HCT116 (cell line): Measurements from ENCODE around the gene C11orf21. TPM values are rescaled to one million over a fixed set of nuclear protein-coding genes. Genes with fewer than 3 reads are reported as not detected.

Source experiments
- ATAC-seq: fragments of 200-7000 bp; cut with Tn5 transposase; 2 replicates; pipeline ENCODE4 v1.9.1; 2020; ENCODE audit warnings: mild to moderate bottlenecking, moderate library complexity
- BruUV-seq: library from RNA; stranded (reverse); fragments of 400-500 nt; replicated peaks from 2 replicates; lab custom pipeline; 2021; lab: Mats Ljungman, UMichigan
- CTCF ChIA-PET: fragments of 300-600 bp; sonication (Branson Sonifier 250); formaldehyde crosslinking; loops from one replicate; lab custom pipeline; 2021; ENCODE audit warnings: antibody characterized with exemption; lab: Charles Lee
- POLR2A ChIA-PET: fragments of 300-600, 350-600 bp; sonication (Branson Sonifier 250); formaldehyde crosslinking; loops from one replicate; lab custom pipeline; 2021; ENCODE audit warnings: antibody characterized with exemption; lab: Charles Lee
- RAD21 ChIA-PET, 2 experiments: fragments of 300-600 bp; sonication (Branson Sonifier 250); formaldehyde crosslinking; loops; one replicate each; lab custom pipeline; 2023; ENCODE audit warnings: low total read pairs in 2 of 2; ENCODE audit not compliant: uncharacterized antibody in 2 of 2, unreplicated experiment in 2 of 2, low non-redundant PET in 1 of 2; lab: Charles Lee
- DNase-seq: peaks from one replicate; pipeline ENCODE4 v3.0.0-alpha.2; 2010; ENCODE audit warnings: low read depth, low spot score
- H2AFZ ChIP-seq: fragments of 200-600 bp; shearing (Covaris generic), sonication (generic); 2 replicates; pipeline ENCODE4 v1.6.1; 2017; ENCODE audit warnings: low read depth, mixed run types, mixed read lengths, antibody characterized with exemption, low read length; ENCODE audit not compliant: poor library complexity, severe bottlenecking
- H3K27ac ChIP-seq: 2 replicates; pipeline ENCODE4 v1.5.1; 2012; ENCODE audit warnings: low read depth, low read length
- H3K27me3 ChIP-seq: fragments of 200-600 bp; sonication (generic); 2 replicates; pipeline ENCODE4 v1.6.1; 2016; ENCODE audit warnings: mixed run types, low read length, mixed read lengths; ENCODE audit not compliant: insufficient read depth
- H3K36me3 ChIP-seq, 2 experiments: fragments of 200-500 bp in 1 of 2; fragments of 200-600 bp in 1 of 2; sonication (Bioruptor generic) in 1 of 2; sonication (generic) in 1 of 2; 2 replicates each; pipeline versions ENCODE4 v1.5.1 to v1.6.1; 2014 to 2016; ENCODE audit warnings: low read length in 2 of 2, inconsistent platforms in 1 of 2, mixed read lengths in 1 of 2, mixed run types in 1 of 2; ENCODE audit not compliant: insufficient read depth in 2 of 2, control insufficient read depth in 1 of 2
- H3K4me1 ChIP-seq, 2 experiments: fragments of 200-600 bp in 1 of 2; sonication (generic) in 1 of 2; 2 replicates each; pipeline versions ENCODE4 v1.5.1 to v1.6.1; 2012 to 2017; ENCODE audit warnings: low read length in 2 of 2, inconsistent platforms in 1 of 2, mild to moderate bottlenecking in 1 of 2, mixed read lengths in 1 of 2, mixed run types in 1 of 2, moderate library complexity in 1 of 2; ENCODE audit not compliant: insufficient read depth in 2 of 2, control insufficient read depth in 1 of 2
- H3K4me2 ChIP-seq: fragments of 200-600 bp; sonication (generic); 2 replicates; pipeline ENCODE4 v1.6.1; 2017; ENCODE audit warnings: mixed run types, low read length, mixed read lengths
- H3K4me3 ChIP-seq, 2 experiments: fragments of 200-600 bp in 1 of 2; sonication (generic) in 1 of 2; replicated peaks in 1 of 2; 2 replicates each; pipeline ENCODE4 v1.5.1; 2011 to 2016; ENCODE audit warnings: low read length in 2 of 2, control low read depth in 1 of 2, low read depth in 1 of 2, mild to moderate bottlenecking in 1 of 2, mixed read lengths in 1 of 2, mixed run types in 1 of 2
- H3K79me2 ChIP-seq: fragments of 200-600 bp; sonication (generic); 2 replicates; pipeline ENCODE4 v1.6.1; 2017; ENCODE audit warnings: mild to moderate bottlenecking, mixed run types, low read length, moderate library complexity, mixed read lengths; ENCODE audit not compliant: insufficient read depth
- H3K9ac ChIP-seq: fragments of 200-600 bp; sonication (generic); 2 replicates; pipeline ENCODE4 v1.6.1; 2016; ENCODE audit warnings: low read length, mixed read lengths
- H3K9me2 ChIP-seq: fragments of 200-600 bp; sonication (generic), shearing (Covaris generic); 2 replicates; pipeline ENCODE4 v1.6.1; 2017; ENCODE audit warnings: mixed run types, mild to moderate bottlenecking, moderate library complexity; ENCODE audit not compliant: insufficient read depth
- H3K9me3 ChIP-seq, 2 experiments: fragments of 200-500 bp in 1 of 2; fragments of 200-600 bp in 1 of 2; sonication (Bioruptor generic) in 1 of 2; sonication (generic) in 1 of 2; 2 replicates each; pipeline ENCODE4 v1.6.1; 2014 to 2017; ENCODE audit warnings: low read length in 2 of 2, mixed read lengths in 2 of 2, inconsistent platforms in 1 of 2, low read depth in 1 of 2, mild to moderate bottlenecking in 1 of 2, mixed run types in 1 of 2, moderate library complexity in 1 of 2; ENCODE audit not compliant: control insufficient read depth in 1 of 2, insufficient read depth in 1 of 2
- H4K20me1 ChIP-seq: fragments of 200-600 bp; sonication (generic), shearing (Covaris generic); 2 replicates; pipeline ENCODE4 v1.6.1; 2017; ENCODE audit warnings: mixed run types, mild to moderate bottlenecking, moderate library complexity; ENCODE audit not compliant: insufficient read depth
- CEBPB ChIP-seq: IDR thresholded peaks from 2 replicates; pipeline ENCODE4 v1.6.1; 2012; ENCODE audit warnings: low read depth
- EZH2 ChIP-seq: fragments of 200-600 bp; sonication (generic); IDR thresholded peaks from 2 replicates; pipeline ENCODE4 v1.6.1; 2017; ENCODE audit warnings: antibody characterized with exemption, mixed run types
- FOSL1 ChIP-seq: IDR thresholded peaks from 2 replicates; pipeline ENCODE4 v1.6.1; 2012; ENCODE audit warnings: low read depth
- JUND ChIP-seq: IDR thresholded peaks from 2 replicates; pipeline ENCODE4 v1.6.1; 2012
- POLR2AphosphoS5 ChIP-seq: IDR thresholded peaks from 2 replicates; pipeline ENCODE4 v1.6.1; 2011; ENCODE audit warnings: mild to moderate bottlenecking, low read depth, low read length, moderate library complexity
- RAD21 ChIP-seq: IDR thresholded peaks from 2 replicates; pipeline ENCODE4 v1.6.1; 2012; ENCODE audit warnings: low read depth, mild to moderate bottlenecking
- SP1 ChIP-seq: IDR thresholded peaks from 2 replicates; pipeline ENCODE4 v1.6.1; 2012; ENCODE audit warnings: low read depth
- SRF ChIP-seq: IDR thresholded peaks from 2 replicates; pipeline ENCODE4 v1.6.1; 2012; ENCODE audit warnings: low read depth
- TCF7L2 ChIP-seq: IDR thresholded peaks from 2 replicates; pipeline ENCODE4 v1.7.0; 2011; ENCODE audit warnings: borderline replicate concordance, inconsistent platforms; ENCODE audit not compliant: insufficient read depth, insufficient read length; ENCODE audit errors: extremely low read depth
- ZFX ChIP-seq: fragments of 450-650 bp; IDR thresholded peaks from 2 replicates; pipeline ENCODE4 v1.6.1; 2017
- ZNF274 ChIP-seq: fragments of 200-500 bp; sonication (Bioruptor generic); IDR thresholded peaks from 2 replicates; pipeline ENCODE4 v1.6.1; 2014; ENCODE audit warnings: mild to moderate bottlenecking, low read depth, low read length, inconsistent platforms
- intact Hi-C: fragments of 100-400 bp; cut with micrococcal nuclease; formaldehyde crosslinking; loops from 2 replicates; pipeline ENCODE4 v1.10.0; 2022
- total RNA-seq: library from RNA; stranded (reverse); gene quantifications from one replicate; pipeline ENCODE4 v1.2.1, GENCODE V29; 2021; ENCODE audit not compliant: unreplicated experiment
- TF ChIP-seq, protein P1 (sequence below): IDR thresholded peaks from 2 replicates; pipeline ENCODE4 v1.6.1; 2012
- TF ChIP-seq, protein P2 (sequence below): IDR thresholded peaks from 2 replicates; pipeline ENCODE4 v1.6.1; 2012; ENCODE audit warnings: low read depth
- TF ChIP-seq, protein P3 (sequence below), 3 experiments: fragments of 200-600 bp in 1 of 3; sonication (generic) in 1 of 3; IDR thresholded peaks in 2 of 3; conservative IDR thresholded peaks in 1 of 3; 2 replicates each; pipeline ENCODE4 v1.5.1; 2012 to 2017; ENCODE audit warnings: low read depth in 2 of 3, low read length in 2 of 3, antibody characterized with exemption in 1 of 3, borderline replicate concordance in 1 of 3, control low read depth in 1 of 3, mild to moderate bottlenecking in 1 of 3, mixed read lengths in 1 of 3, mixed run types in 1 of 3, moderate library complexity in 1 of 3; ENCODE audit not compliant: insufficient read depth in 1 of 3
- TF ChIP-seq, protein P4 (sequence below): IDR thresholded peaks from 2 replicates; pipeline ENCODE4 v1.6.1; 2011; ENCODE audit warnings: mild to moderate bottlenecking, low read length, moderate library complexity; ENCODE audit not compliant: insufficient replicate concordance; ENCODE audit errors: extremely low read depth
- TF ChIP-seq, protein P5 (sequence below): IDR thresholded peaks from 2 replicates; pipeline ENCODE4 v1.6.1; 2012

Gene C11orf21
- total RNA-seq, 1 experiment from 2014 or later, result not detected

DNA sequence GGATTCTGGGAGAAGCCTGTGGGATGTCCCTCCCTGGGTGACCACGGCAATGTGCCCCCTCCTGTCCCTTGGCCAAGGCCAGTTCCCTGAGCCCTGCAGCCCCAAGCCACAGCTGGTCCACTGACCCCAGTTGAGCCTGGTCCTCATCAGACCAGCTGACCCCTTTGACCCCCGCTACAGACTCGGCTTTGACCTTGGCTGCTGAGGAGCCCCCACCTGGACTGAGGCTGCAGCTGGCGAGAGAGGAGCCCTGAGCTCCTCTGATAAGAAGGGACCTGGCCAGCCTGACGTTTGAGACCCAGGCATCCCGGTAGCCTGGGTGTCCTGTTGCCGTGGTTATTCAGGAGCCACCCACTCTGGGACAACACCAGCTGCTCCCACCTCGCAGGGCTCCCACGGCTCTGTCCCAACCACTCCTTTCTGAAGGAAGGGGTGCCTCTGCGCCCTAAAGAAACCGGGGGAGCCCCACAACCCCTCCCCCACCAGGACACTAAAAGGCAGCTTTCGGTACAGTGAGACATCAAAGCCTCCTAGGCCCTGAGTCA, 34.3 kb downstream of the C11orf21 start:
- ChIA-PET CTCF (no interaction called here), POLR2A (no interaction called here), RAD21 (no interaction called here)
- Histone ChIP-seq H3K9ac (no peak overlapping the region), H3K79me2 (no peaks in the 10 kb centered on the region), H3K4me3 (no peak overlapping the region), H2AFZ (no peak overlapping the region), H3K36me3 (no peaks in the 10 kb centered on the region), H3K27me3 (no peaks in the 10 kb centered on the region), H3K4me1 (peaks cover 0 to 10% of the 10 kb centered on the region in 2 experiments; a peak in 2 of 4 replicates), H3K27ac (no peak overlapping the region)
- intact Hi-C loops, result no loop called here
- BruUV-seq, result no TSS peak
- DNase-seq, result no peak
- TF ChIP-seq, protein P1, sequence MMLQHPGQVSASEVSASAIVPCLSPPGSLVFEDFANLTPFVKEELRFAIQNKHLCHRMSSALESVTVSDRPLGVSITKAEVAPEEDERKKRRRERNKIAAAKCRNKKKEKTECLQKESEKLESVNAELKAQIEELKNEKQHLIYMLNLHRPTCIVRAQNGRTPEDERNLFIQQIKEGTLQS, result no peak
- TF ChIP-seq POLR2AphosphoS5 (no peak), SRF (no peak), TCF7L2 (no peak), EZH2 (no peak), FOSL1 (no peak), ZNF274 (no peak), SP1 (no peak), JUND (no peak), ZFX (no peak), CEBPB (no peak), RAD21 (no peak)
- TF ChIP-seq, protein P2, sequence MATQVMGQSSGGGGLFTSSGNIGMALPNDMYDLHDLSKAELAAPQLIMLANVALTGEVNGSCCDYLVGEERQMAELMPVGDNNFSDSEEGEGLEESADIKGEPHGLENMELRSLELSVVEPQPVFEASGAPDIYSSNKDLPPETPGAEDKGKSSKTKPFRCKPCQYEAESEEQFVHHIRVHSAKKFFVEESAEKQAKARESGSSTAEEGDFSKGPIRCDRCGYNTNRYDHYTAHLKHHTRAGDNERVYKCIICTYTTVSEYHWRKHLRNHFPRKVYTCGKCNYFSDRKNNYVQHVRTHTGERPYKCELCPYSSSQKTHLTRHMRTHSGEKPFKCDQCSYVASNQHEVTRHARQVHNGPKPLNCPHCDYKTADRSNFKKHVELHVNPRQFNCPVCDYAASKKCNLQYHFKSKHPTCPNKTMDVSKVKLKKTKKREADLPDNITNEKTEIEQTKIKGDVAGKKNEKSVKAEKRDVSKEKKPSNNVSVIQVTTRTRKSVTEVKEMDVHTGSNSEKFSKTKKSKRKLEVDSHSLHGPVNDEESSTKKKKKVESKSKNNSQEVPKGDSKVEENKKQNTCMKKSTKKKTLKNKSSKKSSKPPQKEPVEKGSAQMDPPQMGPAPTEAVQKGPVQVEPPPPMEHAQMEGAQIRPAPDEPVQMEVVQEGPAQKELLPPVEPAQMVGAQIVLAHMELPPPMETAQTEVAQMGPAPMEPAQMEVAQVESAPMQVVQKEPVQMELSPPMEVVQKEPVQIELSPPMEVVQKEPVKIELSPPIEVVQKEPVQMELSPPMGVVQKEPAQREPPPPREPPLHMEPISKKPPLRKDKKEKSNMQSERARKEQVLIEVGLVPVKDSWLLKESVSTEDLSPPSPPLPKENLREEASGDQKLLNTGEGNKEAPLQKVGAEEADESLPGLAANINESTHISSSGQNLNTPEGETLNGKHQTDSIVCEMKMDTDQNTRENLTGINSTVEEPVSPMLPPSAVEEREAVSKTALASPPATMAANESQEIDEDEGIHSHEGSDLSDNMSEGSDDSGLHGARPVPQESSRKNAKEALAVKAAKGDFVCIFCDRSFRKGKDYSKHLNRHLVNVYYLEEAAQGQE, result no peak
- TF ChIP-seq, protein P3, sequence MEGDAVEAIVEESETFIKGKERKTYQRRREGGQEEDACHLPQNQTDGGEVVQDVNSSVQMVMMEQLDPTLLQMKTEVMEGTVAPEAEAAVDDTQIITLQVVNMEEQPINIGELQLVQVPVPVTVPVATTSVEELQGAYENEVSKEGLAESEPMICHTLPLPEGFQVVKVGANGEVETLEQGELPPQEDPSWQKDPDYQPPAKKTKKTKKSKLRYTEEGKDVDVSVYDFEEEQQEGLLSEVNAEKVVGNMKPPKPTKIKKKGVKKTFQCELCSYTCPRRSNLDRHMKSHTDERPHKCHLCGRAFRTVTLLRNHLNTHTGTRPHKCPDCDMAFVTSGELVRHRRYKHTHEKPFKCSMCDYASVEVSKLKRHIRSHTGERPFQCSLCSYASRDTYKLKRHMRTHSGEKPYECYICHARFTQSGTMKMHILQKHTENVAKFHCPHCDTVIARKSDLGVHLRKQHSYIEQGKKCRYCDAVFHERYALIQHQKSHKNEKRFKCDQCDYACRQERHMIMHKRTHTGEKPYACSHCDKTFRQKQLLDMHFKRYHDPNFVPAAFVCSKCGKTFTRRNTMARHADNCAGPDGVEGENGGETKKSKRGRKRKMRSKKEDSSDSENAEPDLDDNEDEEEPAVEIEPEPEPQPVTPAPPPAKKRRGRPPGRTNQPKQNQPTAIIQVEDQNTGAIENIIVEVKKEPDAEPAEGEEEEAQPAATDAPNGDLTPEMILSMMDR (IDR thresholded peaks at IDR 0.05 in 2 of 3, conservative IDR thresholded peaks at IDR 0.05 in 1 of 3; ENCODE audit: borderline replicate concordance in 1 of 3, insufficient read depth in 1 of 3, low read depth in 2 of 3, low read length in 2 of 3), result no peak
- TF ChIP-seq, protein P4, sequence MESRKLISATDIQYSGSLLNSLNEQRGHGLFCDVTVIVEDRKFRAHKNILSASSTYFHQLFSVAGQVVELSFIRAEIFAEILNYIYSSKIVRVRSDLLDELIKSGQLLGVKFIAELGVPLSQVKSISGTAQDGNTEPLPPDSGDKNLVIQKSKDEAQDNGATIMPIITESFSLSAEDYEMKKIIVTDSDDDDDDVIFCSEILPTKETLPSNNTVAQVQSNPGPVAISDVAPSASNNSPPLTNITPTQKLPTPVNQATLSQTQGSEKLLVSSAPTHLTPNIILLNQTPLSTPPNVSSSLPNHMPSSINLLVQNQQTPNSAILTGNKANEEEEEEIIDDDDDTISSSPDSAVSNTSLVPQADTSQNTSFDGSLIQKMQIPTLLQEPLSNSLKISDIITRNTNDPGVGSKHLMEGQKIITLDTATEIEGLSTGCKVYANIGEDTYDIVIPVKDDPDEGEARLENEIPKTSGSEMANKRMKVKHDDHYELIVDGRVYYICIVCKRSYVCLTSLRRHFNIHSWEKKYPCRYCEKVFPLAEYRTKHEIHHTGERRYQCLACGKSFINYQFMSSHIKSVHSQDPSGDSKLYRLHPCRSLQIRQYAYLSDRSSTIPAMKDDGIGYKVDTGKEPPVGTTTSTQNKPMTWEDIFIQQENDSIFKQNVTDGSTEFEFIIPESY, result no peak
- TF ChIP-seq, protein P5, sequence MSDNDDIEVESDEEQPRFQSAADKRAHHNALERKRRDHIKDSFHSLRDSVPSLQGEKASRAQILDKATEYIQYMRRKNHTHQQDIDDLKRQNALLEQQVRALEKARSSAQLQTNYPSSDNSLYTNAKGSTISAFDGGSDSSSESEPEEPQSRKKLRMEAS, result no peak
- TF ChIP-seq, all 23 proteins: peak for 0
- H3K9me3 ChIP-seq, result no peaks in the 10 kb centered on the region
- H4K20me1 ChIP-seq, result no peaks in the 10 kb centered on the region
- ATAC-seq, result no peak
- no peak overlapping the region for H3K4me2 ChIP-seq
- H3K9me2 ChIP-seq, result no peaks in the 10 kb centered on the region
